DND-41 (cell line): ENCODE measurements around the gene NKAIN4.

ENCODE experiments used
- ATAC-seq: fragments of 200-7000 bp; cut with Tn5 transposase; 3 replicates; pipeline ENCODE4 v1.9.1; 2021; ENCODE audit warnings: low read depth; ENCODE audit not compliant: insufficient read depth
- DNase-seq: peaks from one replicate; pipeline ENCODE4 v3.0.0-alpha.2; 2020
- H2AFZ ChIP-seq: 2 replicates; pipeline ENCODE4 v1.6.0; 2012; ENCODE audit warnings: low read depth, low read length
- H3K27ac ChIP-seq: 2 replicates; pipeline ENCODE4 v1.5.1; 2012; ENCODE audit warnings: low read length, inconsistent platforms
- H3K27me3 ChIP-seq: fragments of 200-600 bp; sonication (generic); 2 replicates; pipeline ENCODE4 v1.6.0; 2012; ENCODE audit warnings: low read length, mild to moderate bottlenecking, inconsistent platforms; ENCODE audit not compliant: insufficient read depth, poor library complexity
- H3K36me3 ChIP-seq: 2 replicates; pipeline ENCODE4 v1.5.1; 2012; ENCODE audit warnings: low read length, inconsistent platforms; ENCODE audit not compliant: insufficient read depth
- H3K4me1 ChIP-seq: 2 replicates; pipeline ENCODE4 v1.5.1; 2012; ENCODE audit warnings: mild to moderate bottlenecking, low read length; ENCODE audit not compliant: insufficient read depth
- H3K4me2 ChIP-seq: 2 replicates; pipeline ENCODE4 v1.6.0; 2012; ENCODE audit warnings: mild to moderate bottlenecking, moderate library complexity, low read length, inconsistent platforms; ENCODE audit not compliant: insufficient read depth
- H3K4me3 ChIP-seq, 2 experiments: fragments of 200-600 bp in 1 of 2; shearing (Covaris generic) in 1 of 2; 2 replicates each; pipeline ENCODE4 v1.5.1; 2012 to 2016; ENCODE audit warnings: inconsistent platforms in 2 of 2, low read length in 2 of 2, mild to moderate bottlenecking in 2 of 2, low read depth in 1 of 2, moderate library complexity in 1 of 2
- H3K79me2 ChIP-seq: 2 replicates; pipeline ENCODE4 v1.6.0; 2012; ENCODE audit warnings: low read length, inconsistent platforms; ENCODE audit not compliant: insufficient read depth
- H3K9ac ChIP-seq: 2 replicates; pipeline ENCODE4 v1.6.0; 2012; ENCODE audit warnings: low read depth, mild to moderate bottlenecking, inconsistent platforms, low read length, moderate library complexity
- H3K9me3 ChIP-seq: 2 replicates; pipeline ENCODE4 v1.5.1; 2012; ENCODE audit warnings: low read length, moderate library complexity, mild to moderate bottlenecking, inconsistent platforms; ENCODE audit not compliant: insufficient read depth, severe bottlenecking
- H4K20me1 ChIP-seq: 2 replicates; pipeline ENCODE4 v1.6.0; 2012; ENCODE audit warnings: low read length; ENCODE audit not compliant: insufficient read depth
- EZH2 ChIP-seq: IDR thresholded peaks from 3 replicates; pipeline ENCODE4 v1.6.1; 2012; ENCODE audit warnings: borderline replicate concordance, low read depth, mild to moderate bottlenecking, moderate library complexity, low read length, inconsistent platforms; ENCODE audit not compliant: severe bottlenecking
- TF ChIP-seq, protein P1 (sequence below): IDR thresholded peaks from 2 replicates; pipeline ENCODE4 v1.5.1; 2012; ENCODE audit warnings: borderline replicate concordance, low read length, moderate library complexity, mild to moderate bottlenecking; ENCODE audit not compliant: poor library complexity, severe bottlenecking; ENCODE audit errors: extremely low read depth

NKAIN4 gene

DNA sequence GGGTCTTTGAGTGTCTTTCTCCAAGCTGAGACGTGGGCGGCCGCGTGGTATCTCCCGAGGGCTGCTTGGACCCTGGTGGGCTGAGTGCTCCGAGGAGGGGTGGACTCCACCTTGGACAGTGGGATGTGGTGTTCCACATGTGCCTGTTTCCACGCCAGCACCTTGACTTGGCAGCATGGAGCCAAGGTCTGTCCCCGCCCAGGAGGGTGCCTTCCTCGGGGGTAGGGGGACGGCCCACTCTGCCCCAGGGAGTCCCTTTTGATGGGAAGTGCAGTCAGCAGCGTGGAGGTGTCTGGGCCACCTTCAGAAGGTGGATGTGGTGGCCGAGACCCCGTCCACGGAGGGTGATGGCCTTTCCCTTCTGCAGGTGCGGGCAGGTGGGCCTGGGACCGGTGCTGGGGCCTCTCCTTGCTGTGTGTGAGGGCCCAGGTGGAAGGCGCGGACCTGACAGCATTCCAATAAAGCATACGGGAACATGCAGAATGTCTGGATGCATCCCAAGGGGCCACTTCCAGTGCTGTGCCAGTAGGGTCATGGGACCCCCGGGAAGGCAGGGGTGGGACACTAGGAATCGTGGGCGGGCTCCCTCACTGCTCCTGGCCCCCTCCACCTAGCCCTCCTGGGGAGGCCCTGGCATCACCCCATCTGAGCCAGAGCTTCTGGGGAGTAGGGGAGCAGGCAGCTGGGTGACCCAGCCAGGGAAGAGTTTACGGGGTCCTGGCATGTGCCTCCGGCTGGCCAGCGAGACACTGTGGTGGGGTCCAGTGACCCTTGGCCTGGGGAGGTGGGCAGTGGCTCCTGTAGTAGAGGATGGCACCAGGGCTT is 35.3 kb upstream of the NKAIN4 start:
- H3K4me2 ChIP-seq = no peak overlapping the region
- H2AFZ ChIP-seq = no peak overlapping the region
- ATAC-seq = no peak
- H3K4me1 ChIP-seq = peaks cover 14% of the 10 kb centered on the region
- H3K9me3 ChIP-seq = no peaks in the 10 kb centered on the region
- peaks cover 45% of the 10 kb centered on the region for H4K20me1 ChIP-seq
- TF ChIP-seq EZH2 = no peak
- TF ChIP-seq, protein P1, sequence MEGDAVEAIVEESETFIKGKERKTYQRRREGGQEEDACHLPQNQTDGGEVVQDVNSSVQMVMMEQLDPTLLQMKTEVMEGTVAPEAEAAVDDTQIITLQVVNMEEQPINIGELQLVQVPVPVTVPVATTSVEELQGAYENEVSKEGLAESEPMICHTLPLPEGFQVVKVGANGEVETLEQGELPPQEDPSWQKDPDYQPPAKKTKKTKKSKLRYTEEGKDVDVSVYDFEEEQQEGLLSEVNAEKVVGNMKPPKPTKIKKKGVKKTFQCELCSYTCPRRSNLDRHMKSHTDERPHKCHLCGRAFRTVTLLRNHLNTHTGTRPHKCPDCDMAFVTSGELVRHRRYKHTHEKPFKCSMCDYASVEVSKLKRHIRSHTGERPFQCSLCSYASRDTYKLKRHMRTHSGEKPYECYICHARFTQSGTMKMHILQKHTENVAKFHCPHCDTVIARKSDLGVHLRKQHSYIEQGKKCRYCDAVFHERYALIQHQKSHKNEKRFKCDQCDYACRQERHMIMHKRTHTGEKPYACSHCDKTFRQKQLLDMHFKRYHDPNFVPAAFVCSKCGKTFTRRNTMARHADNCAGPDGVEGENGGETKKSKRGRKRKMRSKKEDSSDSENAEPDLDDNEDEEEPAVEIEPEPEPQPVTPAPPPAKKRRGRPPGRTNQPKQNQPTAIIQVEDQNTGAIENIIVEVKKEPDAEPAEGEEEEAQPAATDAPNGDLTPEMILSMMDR = no peak
- H3K9ac ChIP-seq = no peak overlapping the region
- peaks cover under 1% of the 10 kb centered on the region for H3K27me3 ChIP-seq
- peaks cover 49% of the 10 kb centered on the region for H3K36me3 ChIP-seq
- peaks cover 12% of the 10 kb centered on the region for H3K79me2 ChIP-seq
- DNase-seq = no peak
- H3K4me3 ChIP-seq = no peak overlapping the region
- H3K27ac ChIP-seq = no peak overlapping the region

- TF ChIP-seq, protein P1 = no peak
- no peak for TF ChIP-seq EZH2
- Histone ChIP-seq H3K9ac (no peak overlapping the region), H3K4me2 (no peak overlapping the region), H3K27ac (no peak overlapping the region), H3K4me1 (peaks cover 22% of the 10 kb centered on the region), H3K36me3 (peaks cover 54% of the 10 kb centered on the region), H3K27me3 (no peaks in the 10 kb centered on the region), H3K79me2 (peaks cover 15% of the 10 kb centered on the region), H4K20me1 (peaks cover 41% of the 10 kb centered on the region), H2AFZ (no peak overlapping the region), H3K4me3 (no peak overlapping the region), H3K9me3 (no peaks in the 10 kb centered on the region)
- no peak for ATAC-seq
- DNase-seq = no peak
Measured at GRCh38 chr20:63288581-63289251, 34.5 kb upstream of the NKAIN4 start.

DNA sequence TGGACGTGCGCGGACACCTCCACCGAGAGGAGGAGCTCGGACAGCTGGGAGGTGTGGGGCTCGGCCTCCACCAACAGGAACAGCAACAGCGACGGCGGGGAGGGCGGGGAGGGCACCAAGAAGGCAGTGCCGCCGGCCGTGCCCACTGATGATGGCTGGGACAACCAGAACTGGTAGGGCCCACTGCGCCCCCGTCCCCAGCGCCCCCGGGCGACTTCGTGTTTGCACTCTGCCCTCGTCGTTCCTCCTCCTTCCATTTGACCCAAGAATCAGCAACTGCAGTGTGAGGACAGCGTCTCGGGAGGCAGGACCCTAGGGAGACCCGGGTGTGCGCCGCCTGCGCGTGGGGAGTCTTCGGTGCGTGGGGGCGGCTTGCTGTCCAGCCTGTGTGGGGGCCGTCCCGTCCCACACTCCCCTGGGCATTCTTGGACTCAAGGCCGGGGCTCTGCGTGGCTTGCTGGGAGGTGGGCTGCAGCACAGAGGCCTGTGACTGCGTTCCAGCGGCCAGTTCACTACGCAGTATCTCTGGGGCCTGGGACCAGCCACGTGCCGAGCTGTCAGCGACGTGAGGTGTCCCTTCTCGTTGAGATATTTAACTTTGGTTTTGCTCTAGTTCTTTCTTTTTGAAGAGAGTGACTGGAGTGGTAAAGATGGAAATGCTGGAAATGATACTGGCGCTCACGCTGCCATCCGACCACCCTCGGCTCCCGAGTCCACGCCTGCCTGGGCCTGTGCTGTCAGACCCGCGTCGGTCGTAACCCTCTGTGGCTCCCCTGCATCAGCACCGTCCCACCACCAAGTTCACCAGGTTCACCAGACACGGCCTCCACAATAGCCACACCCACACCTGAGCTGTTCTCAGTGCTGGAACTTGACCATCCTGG is 33.7 kb upstream of the NKAIN4 start:
- TF ChIP-seq EZH2 = no peak
- Histone ChIP-seq H3K27me3 (no peaks in the 10 kb centered on the region), H3K79me2 (peaks cover 15% of the 10 kb centered on the region), H3K4me1 (peaks cover 30% of the 10 kb centered on the region), H3K27ac (no peak overlapping the region), H3K4me2 (no peak overlapping the region), H3K36me3 (peaks cover 61% of the 10 kb centered on the region), H2AFZ (no peak overlapping the region), H3K9ac (no peak overlapping the region), H3K4me3 (no peak overlapping the region), H4K20me1 (peaks cover 41% of the 10 kb centered on the region), H3K9me3 (no peaks in the 10 kb centered on the region)
- no peak for ATAC-seq
- no peak for DNase-seq
